ENCODE results near the gene RANBP17. TPM values are rescaled to one million over a fixed set of nuclear protein-coding genes. Genes with fewer than 3 reads are reported as not detected.

Gene RANBP17
- total RNA-seq, 1 experiment from 2014 or later, result 6.0 TPM

DNA sequence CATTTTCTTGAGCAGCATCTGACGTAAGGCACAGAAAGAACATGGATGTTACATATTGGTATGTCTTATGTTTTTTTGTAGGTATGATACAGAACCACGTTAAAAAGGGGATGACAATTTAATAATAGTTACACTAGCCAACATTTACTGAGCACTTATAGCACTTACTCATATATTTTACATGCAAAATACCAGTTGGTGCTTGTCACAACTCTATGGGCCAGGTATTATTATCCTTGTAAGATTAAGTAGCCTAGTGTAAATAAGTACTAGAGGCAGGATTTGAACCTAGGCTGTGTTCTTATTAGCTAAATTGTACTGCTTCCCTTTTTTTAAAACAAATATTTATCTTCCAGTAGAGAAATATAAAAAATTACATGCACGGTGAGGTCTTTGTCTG lies 83.5 kb downstream of the RANBP17 start:
- ChIA-PET CTCF (no interaction called here), POLR2A (ENCODE audit: unreplicated experiment) (no interaction called here)
- H3K9me3 ChIP-seq (ENCODE audit: low read length), result no peaks in the 10 kb centered on the region
- H3K27ac ChIP-seq (ENCODE audit: low read length), result no peak overlapping the region
- no peaks in the 10 kb centered on the region for H4K20me1 ChIP-seq (ENCODE audit: low read length)
- intact Hi-C loops (cut with micrococcal nuclease), result no loop called here
- H3K4me1 ChIP-seq (ENCODE audit: insufficient read depth, low read length), result no peaks in the 10 kb centered on the region
- no peak overlapping the region for H3K9ac ChIP-seq (ENCODE audit: low read length)
- no peak overlapping the region for H2AFZ ChIP-seq (ENCODE audit: low read length)
- no peaks in the 10 kb centered on the region for H3K79me2 ChIP-seq (ENCODE audit: low read length)
- ATAC-seq, result no peak
- no peak for DNase-seq
- TF ChIP-seq EZH2 (IDR thresholded peaks at IDR 0.05; ENCODE audit: low read length, unreplicated experiment) (no peak), EZH2phosphoT487 (IDR thresholded peaks at IDR 0.05; ENCODE audit: borderline replicate concordance, low read length) (no peak)
- TF ChIP-seq, protein P1, sequence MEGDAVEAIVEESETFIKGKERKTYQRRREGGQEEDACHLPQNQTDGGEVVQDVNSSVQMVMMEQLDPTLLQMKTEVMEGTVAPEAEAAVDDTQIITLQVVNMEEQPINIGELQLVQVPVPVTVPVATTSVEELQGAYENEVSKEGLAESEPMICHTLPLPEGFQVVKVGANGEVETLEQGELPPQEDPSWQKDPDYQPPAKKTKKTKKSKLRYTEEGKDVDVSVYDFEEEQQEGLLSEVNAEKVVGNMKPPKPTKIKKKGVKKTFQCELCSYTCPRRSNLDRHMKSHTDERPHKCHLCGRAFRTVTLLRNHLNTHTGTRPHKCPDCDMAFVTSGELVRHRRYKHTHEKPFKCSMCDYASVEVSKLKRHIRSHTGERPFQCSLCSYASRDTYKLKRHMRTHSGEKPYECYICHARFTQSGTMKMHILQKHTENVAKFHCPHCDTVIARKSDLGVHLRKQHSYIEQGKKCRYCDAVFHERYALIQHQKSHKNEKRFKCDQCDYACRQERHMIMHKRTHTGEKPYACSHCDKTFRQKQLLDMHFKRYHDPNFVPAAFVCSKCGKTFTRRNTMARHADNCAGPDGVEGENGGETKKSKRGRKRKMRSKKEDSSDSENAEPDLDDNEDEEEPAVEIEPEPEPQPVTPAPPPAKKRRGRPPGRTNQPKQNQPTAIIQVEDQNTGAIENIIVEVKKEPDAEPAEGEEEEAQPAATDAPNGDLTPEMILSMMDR (conservative IDR thresholded peaks at IDR 0.05; ENCODE audit: low read depth, low read length), result no peak
- no TSS peak for BruUV-seq (replicated peaks)
- H3K4me3 ChIP-seq (ENCODE audit: low read length), result no peak overlapping the region
- no peaks in the 10 kb centered on the region for H3K9me2 ChIP-seq (replicated peaks; ENCODE audit: low read length)
- H3K27me3 ChIP-seq (ENCODE audit: low read length), result no peaks in the 10 kb centered on the region
- H3K36me3 ChIP-seq (ENCODE audit: low read depth, low read length), result no peaks in the 10 kb centered on the region
- no peak overlapping the region for H3K4me2 ChIP-seq (ENCODE audit: low read length)
- no peaks in the 10 kb centered on the region for H3F3A ChIP-seq (ENCODE audit: low read length, unreplicated experiment)

DNA sequence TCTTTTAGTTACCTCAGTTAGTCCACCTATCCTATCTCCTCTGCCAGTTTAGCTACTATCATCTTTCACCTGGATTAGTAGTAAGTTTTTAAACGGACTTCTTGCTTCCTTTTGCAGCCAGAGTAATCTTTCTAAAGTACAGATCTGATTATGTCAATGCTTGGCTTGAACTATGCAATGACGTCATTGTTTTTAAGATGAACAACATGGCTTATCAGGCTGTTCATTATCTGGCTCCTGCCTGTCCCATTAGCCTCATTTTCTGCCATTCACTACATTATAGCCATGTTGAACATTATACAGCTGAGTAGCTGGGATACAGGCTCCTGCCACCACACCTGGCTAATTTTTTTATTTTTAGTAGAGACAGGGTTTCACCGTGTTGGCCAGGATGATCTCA lies 98.7 kb downstream of the RANBP17 start:
- H4K20me1 ChIP-seq (ENCODE audit: low read length), result no peaks in the 10 kb centered on the region
- H3K4me3 ChIP-seq (ENCODE audit: low read length), result no peak overlapping the region
- no peaks in the 10 kb centered on the region for H3K36me3 ChIP-seq (ENCODE audit: low read depth, low read length)
- intact Hi-C loops (cut with micrococcal nuclease), result no loop called here
- no peak overlapping the region for H2AFZ ChIP-seq (ENCODE audit: low read length)
- no peaks in the 10 kb centered on the region for H3K4me1 ChIP-seq (ENCODE audit: insufficient read depth, low read length)
- no peaks in the 10 kb centered on the region for H3K9me2 ChIP-seq (replicated peaks; ENCODE audit: low read length)
- ChIA-PET POLR2A (ENCODE audit: unreplicated experiment) (no interaction called here), CTCF (no interaction called here)
- H3F3A ChIP-seq (ENCODE audit: low read length, unreplicated experiment), result no peaks in the 10 kb centered on the region
- H3K79me2 ChIP-seq (ENCODE audit: low read length), result no peaks in the 10 kb centered on the region
- H3K9ac ChIP-seq (ENCODE audit: low read length), result no peak overlapping the region
- DNase-seq (no peak), ATAC-seq (no peak)
- no peak overlapping the region for H3K4me2 ChIP-seq (ENCODE audit: low read length)
- no peak for TF ChIP-seq EZH2phosphoT487 (IDR thresholded peaks at IDR 0.05; ENCODE audit: borderline replicate concordance, low read length)
- TF ChIP-seq EZH2 (IDR thresholded peaks at IDR 0.05; ENCODE audit: low read length, unreplicated experiment), result no peak
- TF ChIP-seq, protein P1 (conservative IDR thresholded peaks at IDR 0.05; ENCODE audit: low read depth, low read length), result no peak
- no TSS peak for BruUV-seq (replicated peaks)
- no peak overlapping the region for H3K27ac ChIP-seq (ENCODE audit: low read length)
- H3K9me3 ChIP-seq (ENCODE audit: low read length), result no peaks in the 10 kb centered on the region
- no peaks in the 10 kb centered on the region for H3K27me3 ChIP-seq (ENCODE audit: low read length)

DNA sequence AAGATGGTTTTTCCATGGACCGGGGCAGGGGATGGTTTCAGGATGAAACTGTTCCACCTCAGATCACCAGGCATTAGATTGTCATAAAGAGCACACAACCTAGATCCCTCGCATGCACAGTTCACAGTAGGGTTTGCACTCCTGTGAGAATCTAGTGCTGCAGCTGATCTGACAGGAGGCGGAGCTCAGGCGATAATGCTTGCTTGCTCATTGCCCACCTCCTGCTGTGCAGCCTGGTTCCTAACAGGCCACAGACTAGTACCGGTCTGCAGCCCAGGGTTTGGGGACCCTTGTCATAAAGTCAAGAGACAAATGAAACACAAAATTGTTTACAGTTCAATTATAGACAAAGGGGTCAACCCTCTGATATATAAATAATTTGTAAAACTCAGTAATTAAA lies 101.7 kb downstream of the RANBP17 start:
- no peaks in the 10 kb centered on the region for H3K4me1 ChIP-seq (ENCODE audit: insufficient read depth, low read length)
- ChIA-PET CTCF (no interaction called here), POLR2A (ENCODE audit: unreplicated experiment) (interaction anchor here (0.6 kb wide), 1 partner anchor 47 kb away, joined by 4 read pairs; no protein-coding TSS in a partner anchor)
- H3K9me2 ChIP-seq (replicated peaks; ENCODE audit: low read length), result no peaks in the 10 kb centered on the region
- H3F3A ChIP-seq (ENCODE audit: low read length, unreplicated experiment), result no peaks in the 10 kb centered on the region
- H3K79me2 ChIP-seq (ENCODE audit: low read length), result no peaks in the 10 kb centered on the region
- no peaks in the 10 kb centered on the region for H3K27me3 ChIP-seq (ENCODE audit: low read length)
- H3K4me3 ChIP-seq (ENCODE audit: low read length), result no peak overlapping the region
- no peak for ATAC-seq
- H3K9me3 ChIP-seq (ENCODE audit: low read length), result no peaks in the 10 kb centered on the region
- no peak for DNase-seq
- H3K27ac ChIP-seq (ENCODE audit: low read length), result no peak overlapping the region
- no peak overlapping the region for H3K4me2 ChIP-seq (ENCODE audit: low read length)
- no peak overlapping the region for H3K9ac ChIP-seq (ENCODE audit: low read length)
- BruUV-seq (replicated peaks), result no TSS peak
- intact Hi-C loops (cut with micrococcal nuclease), result no loop called here
- no peaks in the 10 kb centered on the region for H3K36me3 ChIP-seq (ENCODE audit: low read depth, low read length)
- no peak overlapping the region for H2AFZ ChIP-seq (ENCODE audit: low read length)
- H4K20me1 ChIP-seq (ENCODE audit: low read length), result no peaks in the 10 kb centered on the region
- TF ChIP-seq EZH2phosphoT487 (IDR thresholded peaks at IDR 0.05; ENCODE audit: borderline replicate concordance, low read length) (no peak), EZH2 (IDR thresholded peaks at IDR 0.05; ENCODE audit: low read length, unreplicated experiment) (no peak)
- TF ChIP-seq, protein P1 (conservative IDR thresholded peaks at IDR 0.05; ENCODE audit: low read depth, low read length), result no peak
